DMS153 treated with DMSO at 0.1 percent for 48 hours (cell line): ENCODE data around the gene RNH1.

ENCODE experiments used
- DNase-seq: peaks from one replicate; lab custom pipeline; 2025; ENCODE audit not compliant: unreplicated experiment; lab: John Stamatoyannopoulos, UW

Gene RNH1

GRCh38 chr11:537622-538430, 30.8 kb upstream of the RNH1 start:
- DNase-seq: no peak

DNA sequence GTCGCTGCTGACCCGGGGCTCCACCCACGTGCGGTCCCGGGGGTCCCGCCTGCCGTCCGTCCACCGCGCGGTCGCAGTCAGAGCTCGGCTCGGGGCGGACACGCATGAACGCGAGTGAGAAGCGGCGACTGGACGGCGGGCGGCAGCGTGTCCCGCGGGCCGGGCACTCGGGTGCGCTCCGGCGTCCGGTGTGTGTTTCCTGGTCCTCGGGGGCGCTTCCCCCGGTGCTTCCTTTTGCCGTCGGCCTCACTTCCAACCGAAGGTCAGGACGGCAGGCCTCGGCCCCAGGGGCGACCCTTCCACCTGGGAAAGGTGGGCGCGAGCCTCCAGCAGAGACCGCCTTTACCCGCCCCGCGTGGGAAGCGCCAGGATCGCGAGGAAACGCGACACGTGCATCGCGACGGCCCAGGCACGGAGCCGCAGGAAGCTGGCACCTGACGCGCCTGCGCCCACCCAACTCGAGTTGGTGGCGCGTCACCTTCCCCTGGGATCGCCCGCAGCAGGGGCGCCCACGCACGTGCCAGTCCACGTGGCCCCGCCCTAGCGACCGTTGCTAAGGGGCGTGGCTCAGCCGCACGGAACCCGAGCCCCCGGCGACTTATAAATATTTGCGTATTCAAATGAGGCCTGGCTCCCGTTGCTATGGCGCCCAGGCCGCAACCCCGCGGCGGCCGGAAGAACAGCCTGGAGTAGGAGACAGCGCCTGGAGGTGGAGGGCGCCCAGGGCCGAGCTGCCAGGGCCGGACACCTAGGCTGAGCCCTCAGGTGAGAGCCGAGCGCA, 30.0 kb upstream of the RNH1 start, which contains the start of gene LRRC56:
TSS of gene LRRC56 (plus strand) at position 687 of the 781 bp plus-strand sequence. CDS start 3,158 bp downstream, outside the sequence.
- peak; percentile 69 for DNase-seq

DNA sequence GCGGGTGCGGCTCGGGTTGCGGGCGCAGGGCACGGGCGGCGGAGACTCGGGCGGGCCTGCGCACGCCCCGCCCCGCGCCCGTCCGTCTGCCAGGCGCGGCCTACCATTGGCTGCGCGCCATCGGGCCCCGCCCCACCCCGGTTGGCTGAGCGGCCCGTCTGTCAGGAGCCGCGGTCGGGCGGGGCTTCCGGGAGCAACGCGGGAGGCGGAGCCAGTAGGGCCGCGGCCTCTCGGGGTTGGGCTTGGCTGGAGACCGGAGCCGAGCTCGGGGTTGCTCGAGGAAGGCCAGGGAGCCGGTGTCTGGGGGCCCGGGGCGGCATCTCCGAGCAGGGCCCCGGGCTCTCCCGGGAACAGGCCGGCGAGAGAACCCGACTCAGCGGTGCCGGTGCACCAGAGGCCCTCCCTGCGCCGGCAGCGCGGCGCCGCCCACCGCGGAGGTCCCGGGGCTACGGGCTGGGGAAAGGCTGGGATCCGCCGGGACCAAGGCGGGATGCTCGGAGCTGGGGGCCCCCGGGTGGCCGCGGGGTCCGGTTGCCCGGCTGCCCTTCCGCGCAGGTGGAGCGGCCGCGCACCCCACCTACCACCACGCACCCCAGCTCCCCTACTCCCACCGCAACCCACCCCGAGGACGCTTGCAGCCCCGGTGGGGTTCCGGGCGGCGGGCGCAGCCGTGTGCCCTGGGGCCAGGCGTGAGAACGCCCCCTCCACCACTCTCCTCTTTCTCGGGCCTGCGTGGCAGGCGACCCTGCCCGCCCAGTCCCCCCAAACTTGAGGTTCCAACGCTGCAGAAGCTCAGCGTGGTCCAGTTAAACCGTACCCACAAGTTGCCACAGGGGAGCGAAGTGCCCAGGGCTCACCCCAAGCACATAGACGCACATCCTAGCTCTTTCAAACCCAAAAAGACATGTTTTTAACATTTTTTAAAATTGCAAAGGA, 28.7 kb upstream of the RNH1 start, which contains the start of gene HRAS:
TSS of gene HRAS (minus strand) at position 58 of the 936 bp plus-strand sequence.
- peak; percentile 95 for DNase-seq

DNA sequence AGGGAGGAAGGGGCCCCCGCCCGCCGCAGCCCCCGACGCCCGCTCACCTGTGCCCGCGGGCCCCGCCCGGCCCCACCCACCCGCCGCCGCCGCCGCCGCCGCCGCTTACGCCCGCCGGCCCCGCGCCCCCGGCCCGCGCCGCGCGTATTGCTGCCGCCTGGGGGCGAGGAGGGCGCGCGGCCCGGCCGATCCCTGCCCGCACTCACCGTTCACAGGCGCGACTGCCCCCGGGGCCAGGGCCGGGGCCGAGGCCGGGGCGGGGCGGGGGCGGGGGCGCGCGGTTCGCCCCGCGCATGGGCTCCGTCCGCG, 28.1 kb upstream of the RNH1 start:
- DNase-seq: no peak

GRCh38 chr11:534396-535209, 27.6 kb upstream of the RNH1 start:
- DNase-seq: no peak

DNA sequence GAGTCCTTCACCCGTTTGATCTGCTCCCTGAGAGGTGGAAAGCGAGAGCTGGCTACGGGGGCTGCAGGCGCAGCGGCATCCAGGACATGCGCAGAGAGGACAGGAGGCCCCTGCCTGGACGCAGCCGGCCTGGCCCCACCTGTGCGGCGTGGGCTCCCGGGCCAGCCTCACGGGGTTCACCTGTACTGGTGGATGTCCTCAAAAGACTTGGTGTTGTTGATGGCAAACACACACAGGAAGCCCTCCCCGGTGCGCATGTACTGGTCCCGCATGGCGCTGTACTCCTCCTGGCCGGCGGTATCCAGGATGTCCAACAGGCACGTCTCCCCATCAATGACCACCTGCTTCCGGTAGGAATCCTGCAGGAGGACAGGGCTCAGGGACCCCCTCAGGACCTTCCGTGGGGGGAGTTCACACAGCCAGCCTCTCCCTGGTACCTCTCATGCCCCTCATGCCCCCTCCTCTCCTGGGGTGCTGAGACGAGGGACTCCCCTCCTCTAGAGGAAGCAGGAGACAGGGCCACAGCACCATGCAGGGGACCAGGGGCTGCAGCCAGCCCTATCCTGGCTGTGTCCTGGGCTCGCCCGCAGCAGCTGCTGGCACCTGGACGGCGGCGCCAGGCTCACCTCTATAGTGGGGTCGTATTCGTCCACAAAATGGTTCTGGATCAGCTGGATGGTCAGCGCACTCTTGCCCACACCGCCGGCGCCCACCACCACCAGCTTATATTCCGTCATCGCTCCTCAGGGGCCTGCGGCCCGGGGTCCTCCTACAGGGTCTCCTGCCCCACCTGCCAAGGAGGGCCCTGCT, 26.7 kb upstream of the RNH1 start:
- DNase-seq: no peak

GRCh38 chr11:532986-533585, 26.0 kb upstream of the RNH1 start:
- no peak for DNase-seq

- no peak for DNase-seq
These were observed 25.5 kb upstream of the RNH1 start for GRCh38 chr11:532527-532985.

- DNase-seq: no peak
These were observed 25.0 kb upstream of the RNH1 start for GRCh38 chr11:531919-532526.

DNA sequence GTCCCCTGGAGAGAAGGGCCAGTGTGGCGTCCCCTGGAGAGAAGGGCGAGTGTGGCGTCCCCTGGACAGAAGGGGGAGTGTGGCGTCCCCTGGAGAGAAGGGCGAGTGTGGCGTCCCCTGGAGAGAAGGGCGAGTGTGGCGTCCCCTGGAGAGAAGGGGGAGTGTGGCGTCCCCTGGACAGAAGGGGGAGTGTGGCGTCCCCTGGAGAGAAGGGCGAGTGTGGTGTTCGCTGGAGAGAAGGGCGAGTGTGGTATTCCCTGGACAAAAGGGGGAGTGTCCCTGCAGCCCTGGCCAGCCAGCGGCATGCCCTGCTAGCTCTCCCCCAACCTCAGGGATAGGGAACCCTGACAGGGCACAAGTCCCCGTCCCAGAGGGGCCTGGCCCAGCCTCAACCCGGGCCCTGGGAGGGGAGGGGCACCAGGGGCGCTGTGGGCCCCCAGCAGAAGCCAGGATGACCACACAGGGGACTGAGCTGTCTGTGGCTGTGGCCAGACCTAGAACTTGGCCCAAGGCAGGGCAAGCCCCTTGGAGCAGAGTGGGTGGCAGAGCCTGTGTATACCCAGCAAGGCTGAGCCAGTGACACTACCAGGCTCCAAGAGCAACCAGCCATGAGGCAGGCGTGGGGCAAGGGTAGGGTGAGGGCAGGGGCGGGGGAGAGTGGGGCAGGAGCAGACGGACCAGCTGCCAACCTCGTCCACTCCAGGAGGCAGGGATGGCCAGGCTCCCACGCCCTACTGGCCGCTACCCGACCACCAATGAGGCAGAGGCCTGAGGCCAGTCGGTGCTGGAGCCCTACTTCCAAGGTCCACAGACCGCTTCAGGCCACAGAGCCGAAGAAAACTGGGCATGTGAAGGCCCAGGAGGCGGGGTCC, 24.2 kb upstream of the RNH1 start:
- no peak for DNase-seq

- no peak for DNase-seq
These were observed 22.8 kb upstream of the RNH1 start for GRCh38 chr11:529728-530411.

DNA sequence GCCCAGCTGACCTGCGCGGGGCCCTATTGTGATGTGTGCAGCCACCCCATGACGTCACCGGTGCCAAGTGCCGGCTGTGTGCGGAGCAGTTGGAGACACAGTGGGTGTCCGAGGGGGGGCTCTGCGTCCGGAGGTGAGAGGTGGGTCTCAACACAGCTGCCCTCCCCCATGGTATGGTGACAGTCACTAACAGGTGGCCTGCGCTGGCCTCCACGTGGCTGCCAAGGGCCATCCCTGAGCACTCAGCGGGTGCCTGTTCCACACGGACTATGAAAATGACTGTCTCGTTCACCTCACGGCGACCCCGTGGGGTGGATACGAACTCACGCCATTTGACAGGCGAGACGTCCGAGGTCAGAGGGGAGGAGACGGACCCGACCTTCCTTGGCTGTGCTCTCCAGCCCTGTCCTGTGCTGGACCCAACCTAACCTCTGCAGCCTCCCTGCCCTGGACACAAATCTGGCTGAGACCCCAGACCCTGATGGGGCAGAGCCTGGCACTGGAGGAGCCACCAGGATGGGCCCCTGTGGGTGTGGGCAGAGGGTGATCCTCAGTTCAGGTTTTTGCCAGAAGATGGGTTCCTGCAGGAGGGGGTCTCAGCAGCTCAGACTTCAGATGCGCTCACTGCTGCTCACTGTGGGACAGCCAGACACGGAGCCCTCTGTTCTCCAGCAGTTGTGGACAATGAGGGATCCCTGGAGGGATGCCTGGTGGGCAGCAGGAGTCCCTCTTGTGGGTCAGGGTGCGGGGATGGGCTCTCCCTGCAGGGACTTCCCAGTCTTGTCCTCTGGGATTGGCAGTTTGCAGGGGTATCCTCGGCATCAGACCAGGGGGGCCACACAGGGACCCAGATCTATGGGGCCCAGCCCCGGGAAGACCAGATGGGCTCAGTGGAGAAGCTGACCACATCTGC, 22.0 kb upstream of the RNH1 start:
- DNase-seq: no peak

GRCh38 chr11:528166-528814, 21.2 kb upstream of the RNH1 start:
- no peak for DNase-seq

DNA sequence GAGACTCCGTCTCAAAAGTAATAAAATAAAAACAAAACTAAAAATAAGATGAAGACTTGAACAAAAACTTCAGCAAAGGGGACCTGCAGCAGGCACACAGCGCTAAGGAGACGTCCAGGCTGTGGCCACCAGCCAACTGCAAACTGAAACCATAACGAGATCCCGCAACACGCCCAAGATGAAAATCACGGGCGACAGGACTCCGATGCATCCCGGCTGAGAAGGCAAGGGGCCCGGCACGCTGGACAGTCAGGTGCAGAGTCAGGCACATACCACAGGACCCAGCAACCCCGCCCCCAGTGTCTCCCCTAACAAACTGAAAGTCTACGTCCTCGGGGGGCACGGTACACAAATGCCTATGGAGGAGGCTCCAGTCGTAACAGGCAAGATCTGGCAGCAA, 19.1 kb upstream of the RNH1 start:
- DNase-seq: no peak

DNA sequence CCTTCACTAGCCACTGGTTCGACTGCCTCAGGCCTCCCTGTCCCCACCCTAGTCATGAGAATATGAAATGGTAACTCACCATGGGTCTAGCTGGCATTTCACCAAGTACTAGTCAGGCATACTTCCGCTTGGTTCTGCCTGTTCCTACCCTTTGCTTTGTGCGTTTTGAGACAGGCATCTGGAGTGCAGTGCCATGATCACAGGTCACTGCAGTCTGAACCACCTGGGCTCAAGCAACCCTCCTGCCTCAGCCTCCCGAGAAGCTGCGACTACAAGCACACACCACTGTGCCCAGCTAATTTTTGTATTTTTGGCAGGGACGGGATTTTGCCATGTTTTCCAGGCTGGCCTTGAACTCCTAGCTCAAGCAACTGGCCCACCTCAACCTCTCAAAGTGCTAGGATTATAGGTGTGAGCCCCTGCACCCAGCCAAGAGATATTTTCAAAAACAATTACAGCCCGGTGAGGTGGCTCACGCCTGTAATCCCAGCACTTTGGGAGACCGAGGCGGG, 14.2 kb upstream of the RNH1 start:
- DNase-seq: no peak
